H9 (cell line): ENCODE results near the gene CCDC88C. TPM values are rescaled to one million over a fixed set of nuclear protein-coding genes. Genes with fewer than 3 reads are reported as not detected.

Source experiments
- DNase-seq: peaks from one replicate; pipeline ENCODE4 v3.0.0-alpha.2; 2017
- H2AFZ ChIP-seq: one replicate; pipeline ENCODE4 v1.6.1; 2013; ENCODE audit warnings: mild to moderate bottlenecking, low read length, control low read depth, moderate library complexity
- H2AK5ac ChIP-seq: 2 replicates; pipeline ENCODE4 v1.6.1; 2013; ENCODE audit warnings: low read length, control low read depth, mixed read lengths; ENCODE audit not compliant: insufficient read length
- H2BK120ac ChIP-seq: one replicate; pipeline ENCODE4 v1.6.1; 2013; ENCODE audit warnings: low read depth, mild to moderate bottlenecking, low read length, control low read depth, inconsistent platforms; ENCODE audit not compliant: poor library complexity, severe bottlenecking
- H2BK12ac ChIP-seq: 2 replicates; pipeline ENCODE4 v1.6.1; 2013; ENCODE audit warnings: low read length, control low read depth, mixed read lengths, low read depth; ENCODE audit not compliant: insufficient read length
- H2BK15ac ChIP-seq: 2 replicates; pipeline ENCODE4 v1.6.1; 2013; ENCODE audit warnings: low read depth, low read length, control low read depth
- H2BK20ac ChIP-seq: one replicate; pipeline ENCODE4 v1.6.1; 2013; ENCODE audit warnings: low read depth, mild to moderate bottlenecking, low read length, control low read depth, inconsistent platforms; ENCODE audit not compliant: poor library complexity, severe bottlenecking
- H2BK5ac ChIP-seq: 2 replicates; pipeline ENCODE4 v1.6.1; 2013; ENCODE audit warnings: low read length, control low read depth, mixed read lengths; ENCODE audit not compliant: insufficient read length
- H3K14ac ChIP-seq: 2 replicates; pipeline ENCODE4 v1.6.1; 2013; ENCODE audit warnings: low read length, control low read depth; ENCODE audit not compliant: insufficient read depth
- H3K18ac ChIP-seq: 2 replicates; pipeline ENCODE4 v1.6.1; 2013; ENCODE audit warnings: low read depth, mild to moderate bottlenecking, mixed read lengths, low read length, control low read depth; ENCODE audit not compliant: insufficient read length
- H3K23ac ChIP-seq: 2 replicates; pipeline ENCODE4 v1.6.1; 2013; ENCODE audit warnings: low read length, control low read depth, mixed read lengths, low read depth; ENCODE audit not compliant: insufficient read length
- H3K23me2 ChIP-seq: 2 replicates; pipeline ENCODE4 v1.6.1; 2013; ENCODE audit warnings: low read depth, mild to moderate bottlenecking, mixed read lengths, low read length, control low read depth; ENCODE audit not compliant: insufficient read length, poor library complexity, severe bottlenecking
- H3K27ac ChIP-seq: 2 replicates; pipeline ENCODE4 v1.5.1; 2013; ENCODE audit warnings: low read length, control low read depth, mixed read lengths, low read depth; ENCODE audit not compliant: insufficient read length
- H3K27me3 ChIP-seq: 2 replicates; pipeline ENCODE4 v1.6.1; 2013; ENCODE audit warnings: low read length, control low read depth, inconsistent platforms; ENCODE audit not compliant: insufficient read depth
- H3K4ac ChIP-seq: 2 replicates; pipeline ENCODE4 v1.6.1; 2013; ENCODE audit warnings: low read depth, mild to moderate bottlenecking, control low read depth, inconsistent platforms, low read length, moderate library complexity
- H3K4me1 ChIP-seq: 2 replicates; pipeline ENCODE4 v1.6.1; 2013; ENCODE audit warnings: low read length, control low read depth, inconsistent platforms; ENCODE audit not compliant: insufficient read depth
- H3K4me2 ChIP-seq: 2 replicates; pipeline ENCODE4 v1.6.1; 2013; ENCODE audit warnings: low read length, control low read depth, mixed read lengths; ENCODE audit not compliant: insufficient read length, insufficient read depth
- H3K56ac ChIP-seq: 2 replicates; pipeline ENCODE4 v1.6.1; 2013; ENCODE audit warnings: low read depth, mild to moderate bottlenecking, mixed read lengths, low read length, control low read depth; ENCODE audit not compliant: insufficient read length
- H3K79me1 ChIP-seq: 2 replicates; pipeline ENCODE4 v1.6.1; 2013; ENCODE audit warnings: low read depth, mild to moderate bottlenecking, moderate library complexity, low read length, control low read depth, inconsistent platforms; ENCODE audit not compliant: insufficient read depth, poor library complexity, severe bottlenecking
- H3K79me2 ChIP-seq: 2 replicates; pipeline ENCODE4 v1.6.1; 2013; ENCODE audit warnings: low read length, control low read depth, inconsistent platforms; ENCODE audit not compliant: insufficient read depth
- H3K9ac ChIP-seq: 2 replicates; pipeline ENCODE4 v1.6.1; 2013; ENCODE audit warnings: low read length, control low read depth, mixed read lengths; ENCODE audit not compliant: insufficient read length; ENCODE audit errors: extremely low read depth
- H3K9me3 ChIP-seq: one replicate; pipeline ENCODE4 v1.6.1; 2013; ENCODE audit warnings: low read depth, low read length, inconsistent platforms; ENCODE audit not compliant: control insufficient read depth
- H3T11ph ChIP-seq: one replicate; pipeline ENCODE4 v1.6.1; 2013; ENCODE audit warnings: mild to moderate bottlenecking, low read length, control low read depth, inconsistent platforms
- H4K20me1 ChIP-seq: one replicate; pipeline ENCODE4 v1.6.1; 2013; ENCODE audit not compliant: control insufficient read depth, insufficient read length, insufficient read depth
- H4K5ac ChIP-seq: 2 replicates; pipeline ENCODE4 v1.6.1; 2013; ENCODE audit warnings: low read depth, mild to moderate bottlenecking, mixed read lengths, low read length, control low read depth; ENCODE audit not compliant: insufficient read length
- H4K8ac ChIP-seq: replicated peaks from 2 replicates; pipeline ENCODE4 v1.6.1; 2013; ENCODE audit warnings: low read length, control low read depth, mixed read lengths, low read depth; ENCODE audit not compliant: insufficient read length
- H4K91ac ChIP-seq: 2 replicates; pipeline ENCODE4 v1.6.1; 2013; ENCODE audit warnings: low read depth, mild to moderate bottlenecking, moderate library complexity, mixed read lengths, low read length, control low read depth; ENCODE audit not compliant: insufficient read length
- H3K27ac Mint-ChIP-seq, 3 experiments: 2 replicates in 2 of 3; 3 replicates in 1 of 3; pipeline ENCODE4 v1.8.0; 2020 to 2021; ENCODE audit warnings: mixed read lengths in 3 of 3, mild to moderate bottlenecking in 1 of 3, moderate library complexity in 1 of 3
- H3K27me3 Mint-ChIP-seq: 2 replicates; pipeline ENCODE4 v1.8.0; 2021; ENCODE audit warnings: low read depth, mild to moderate bottlenecking, moderate library complexity, mixed read lengths
- H3K36me3 Mint-ChIP-seq, 3 experiments: 2 replicates in 2 of 3; 3 replicates in 1 of 3; pipeline ENCODE4 v1.8.0; 2020 to 2021; ENCODE audit warnings: low read depth in 3 of 3, mixed read lengths in 3 of 3; ENCODE audit not compliant: insufficient read depth in 1 of 3
- H3K4me1 Mint-ChIP-seq, 2 experiments: 2 replicates each; pipeline ENCODE4 v1.8.0; 2020; ENCODE audit warnings: mixed read lengths in 2 of 2
- H3K4me3 Mint-ChIP-seq, 2 experiments: 2 replicates in 1 of 2; 3 replicates in 1 of 2; pipeline ENCODE4 v1.8.0; 2020 to 2021; ENCODE audit warnings: mild to moderate bottlenecking in 2 of 2, mixed read lengths in 2 of 2, moderate library complexity in 1 of 2
- H3K9me3 Mint-ChIP-seq, 2 experiments: 2 replicates in 1 of 2; 3 replicates in 1 of 2; pipeline ENCODE4 v1.8.0; 2020; ENCODE audit warnings: mild to moderate bottlenecking in 2 of 2, mixed read lengths in 2 of 2, moderate library complexity in 1 of 2
- WGBS: extraction: QIAGEN DNeasy Blood & Tissue Kit; methylation state at CpG from one replicate; pipeline ENCODE4 v1.1.7; 2013; ENCODE audit warnings: missing lambda C conversion rate, low lambda C conversion rate, mixed read lengths; ENCODE audit not compliant: insufficient read length; ENCODE audit errors: extremely low coverage; 5-methylcytosine and 5-hydroxymethylcytosine counted together
- total RNA-seq: library from RNA; stranded (reverse); gene quantifications from 2 replicates; pipeline ENCODE4 v1.2.1, GENCODE V29; 2021
- TF ChIP-seq, protein P1 (sequence below): fragments of 200-600 bp; sonication (generic); conservative IDR thresholded peaks from 3 replicates; pipeline ENCODE4 v1.8.0; 2021; ENCODE audit warnings: antibody characterized with exemption, mild to moderate bottlenecking

The CCDC88C gene
- total RNA-seq, 1 experiment from 2014 or later, result 52.4 TPM

DNA sequence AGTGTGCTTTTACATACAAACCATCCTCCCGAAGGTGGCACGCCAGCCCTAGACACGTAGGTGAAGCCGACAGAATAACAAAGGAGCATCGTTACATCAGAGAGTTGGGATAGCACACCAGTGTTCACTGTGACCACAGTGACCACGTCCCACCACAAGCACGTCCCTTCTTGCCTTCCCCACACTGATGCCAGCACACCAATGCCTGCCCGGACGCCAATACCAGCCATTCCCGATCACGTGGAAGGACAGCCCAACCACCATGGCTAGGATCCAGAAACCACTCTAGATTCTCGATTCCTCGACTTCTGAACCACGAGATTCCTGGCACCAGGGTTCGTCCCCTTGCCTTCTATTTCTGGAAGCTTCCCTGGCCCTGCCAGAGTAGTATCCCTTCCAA, 125.1 kb downstream of the CCDC88C start:
- no peaks in the 10 kb centered on the region for H3K9me3 Mint-ChIP-seq
- Histone ChIP-seq H2BK15ac (no peak overlapping the region), H3K9ac (no peak overlapping the region), H3K14ac (no peak overlapping the region), H2BK5ac (no peak overlapping the region), H3K56ac (no peak overlapping the region), H4K8ac (no peak overlapping the region), H3K4ac (no peak overlapping the region), H3K79me2 (no peaks in the 10 kb centered on the region), H3T11ph (no peak overlapping the region), H2BK120ac (no peak overlapping the region), H3K23ac (no peak overlapping the region), H3K27ac (no peak overlapping the region), H3K23me2 (no peaks in the 10 kb centered on the region), H4K5ac (no peak overlapping the region), H4K20me1 (peaks cover 2% of the 10 kb centered on the region), H4K91ac (no peak overlapping the region), H3K4me1 (no peaks in the 10 kb centered on the region), H2BK20ac (no peak overlapping the region), H3K27me3 (no peaks in the 10 kb centered on the region), H3K9me3 (no peaks in the 10 kb centered on the region), H3K79me1 (no peaks in the 10 kb centered on the region), H3K18ac (no peak overlapping the region), H2AFZ (no peak overlapping the region), H3K4me2 (no peak overlapping the region), H2BK12ac (no peak overlapping the region), H2AK5ac (no peak overlapping the region)
- WGBS, result no CpG with 5 or more reads among the region's 15 CpGs
- DNase-seq, result no peak
- H3K36me3 Mint-ChIP-seq, result peaks cover 27 to 88% (median 49%) of the 10 kb centered on the region in 3 experiments; a peak in 6 of 7 replicates
- no peaks in the 10 kb centered on the region for H3K4me1 Mint-ChIP-seq
- TF ChIP-seq, protein P1, sequence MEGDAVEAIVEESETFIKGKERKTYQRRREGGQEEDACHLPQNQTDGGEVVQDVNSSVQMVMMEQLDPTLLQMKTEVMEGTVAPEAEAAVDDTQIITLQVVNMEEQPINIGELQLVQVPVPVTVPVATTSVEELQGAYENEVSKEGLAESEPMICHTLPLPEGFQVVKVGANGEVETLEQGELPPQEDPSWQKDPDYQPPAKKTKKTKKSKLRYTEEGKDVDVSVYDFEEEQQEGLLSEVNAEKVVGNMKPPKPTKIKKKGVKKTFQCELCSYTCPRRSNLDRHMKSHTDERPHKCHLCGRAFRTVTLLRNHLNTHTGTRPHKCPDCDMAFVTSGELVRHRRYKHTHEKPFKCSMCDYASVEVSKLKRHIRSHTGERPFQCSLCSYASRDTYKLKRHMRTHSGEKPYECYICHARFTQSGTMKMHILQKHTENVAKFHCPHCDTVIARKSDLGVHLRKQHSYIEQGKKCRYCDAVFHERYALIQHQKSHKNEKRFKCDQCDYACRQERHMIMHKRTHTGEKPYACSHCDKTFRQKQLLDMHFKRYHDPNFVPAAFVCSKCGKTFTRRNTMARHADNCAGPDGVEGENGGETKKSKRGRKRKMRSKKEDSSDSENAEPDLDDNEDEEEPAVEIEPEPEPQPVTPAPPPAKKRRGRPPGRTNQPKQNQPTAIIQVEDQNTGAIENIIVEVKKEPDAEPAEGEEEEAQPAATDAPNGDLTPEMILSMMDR, result no peak
- no peak overlapping the region for H3K4me3 Mint-ChIP-seq
- H3K27ac Mint-ChIP-seq, result peak overlapping the region in 2 of 3 experiments; percentile 57 to 75; a peak in 3 of 7 replicates
- H3K27me3 Mint-ChIP-seq, result no peaks in the 10 kb centered on the region
